ENCODE measurements around the gene NHLRC3. TPM values are rescaled to one million over a fixed set of nuclear protein-coding genes. Genes with fewer than 3 reads are reported as not detected.

The NHLRC3 gene
- total RNA-seq, 2 donors from 2014 or later, result 10.1 to 17.8 TPM

DNA sequence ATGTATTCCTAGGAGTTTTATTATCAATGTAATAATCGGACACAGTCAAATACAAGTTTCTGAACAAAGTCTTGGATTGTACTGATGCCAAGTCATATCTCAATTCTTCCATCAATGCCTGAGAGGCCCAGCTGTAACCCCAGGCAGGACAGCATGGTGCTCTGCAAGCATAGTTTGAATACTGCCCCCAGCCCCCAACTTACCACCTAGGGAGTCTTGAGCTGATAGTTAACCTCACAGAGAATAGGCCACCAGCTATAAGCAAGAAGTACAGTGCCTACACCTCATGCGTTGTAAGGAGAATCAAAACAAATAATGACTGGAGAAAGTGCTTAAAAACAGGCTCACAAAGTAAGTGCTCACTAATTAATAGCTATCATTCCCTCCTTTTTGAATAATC, 3.1 kb upstream of the NHLRC3 start:
- intact Hi-C loops (cut with DNase I), result no loop called here
- Histone ChIP-seq H3K4me1 (replicated peaks) (no peaks in the 10 kb centered on the region), H3K36me3 (no peaks in the 10 kb centered on the region), H3K27ac (no peak overlapping the region), H3K4me3 (peak overlapping the region in 1 of 2 donors; percentile 68), H3K9me3 (no peaks in the 10 kb centered on the region), H3K27me3 (replicated peaks; ENCODE audit: insufficient read depth) (no peaks in the 10 kb centered on the region)
- no peak for DNase-seq (ENCODE audit: low spot score)
- WGBS, result 40% methylated on average over 2 of the region's 2 CpGs
- TF ChIP-seq, protein P1, sequence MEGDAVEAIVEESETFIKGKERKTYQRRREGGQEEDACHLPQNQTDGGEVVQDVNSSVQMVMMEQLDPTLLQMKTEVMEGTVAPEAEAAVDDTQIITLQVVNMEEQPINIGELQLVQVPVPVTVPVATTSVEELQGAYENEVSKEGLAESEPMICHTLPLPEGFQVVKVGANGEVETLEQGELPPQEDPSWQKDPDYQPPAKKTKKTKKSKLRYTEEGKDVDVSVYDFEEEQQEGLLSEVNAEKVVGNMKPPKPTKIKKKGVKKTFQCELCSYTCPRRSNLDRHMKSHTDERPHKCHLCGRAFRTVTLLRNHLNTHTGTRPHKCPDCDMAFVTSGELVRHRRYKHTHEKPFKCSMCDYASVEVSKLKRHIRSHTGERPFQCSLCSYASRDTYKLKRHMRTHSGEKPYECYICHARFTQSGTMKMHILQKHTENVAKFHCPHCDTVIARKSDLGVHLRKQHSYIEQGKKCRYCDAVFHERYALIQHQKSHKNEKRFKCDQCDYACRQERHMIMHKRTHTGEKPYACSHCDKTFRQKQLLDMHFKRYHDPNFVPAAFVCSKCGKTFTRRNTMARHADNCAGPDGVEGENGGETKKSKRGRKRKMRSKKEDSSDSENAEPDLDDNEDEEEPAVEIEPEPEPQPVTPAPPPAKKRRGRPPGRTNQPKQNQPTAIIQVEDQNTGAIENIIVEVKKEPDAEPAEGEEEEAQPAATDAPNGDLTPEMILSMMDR (IDR thresholded peaks at IDR 0.05), result no peak
- TF ChIP-seq POLR2AphosphoS5 (IDR thresholded peaks at IDR 0.05) (no peak), POLR2A (IDR thresholded peaks at IDR 0.05) (no peak)

DNA sequence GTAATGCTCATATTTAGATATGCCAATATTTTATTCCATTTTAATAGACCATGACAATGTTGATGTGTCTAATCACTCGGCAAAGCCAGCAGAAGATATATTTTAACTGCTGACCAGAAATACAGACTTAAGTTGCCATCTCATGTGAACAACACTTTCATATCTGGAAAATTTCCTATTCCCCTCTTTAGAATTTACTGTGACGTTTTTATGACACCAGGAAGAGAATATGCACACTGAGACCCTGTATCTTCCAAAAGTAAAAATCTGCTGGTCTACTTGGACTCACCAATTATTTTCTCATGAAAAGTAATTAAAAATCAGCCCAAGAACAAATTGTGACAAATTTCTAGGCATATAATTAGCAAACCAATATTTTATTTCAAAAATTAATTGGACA, 2.5 kb upstream of the NHLRC3 start:
- intact Hi-C loops (cut with DNase I), result no loop called here
- Histone ChIP-seq H3K9me3 (no peaks in the 10 kb centered on the region), H3K4me3 (peak overlapping the region; percentile 68 to 80), H3K27me3 (replicated peaks; ENCODE audit: insufficient read depth) (no peaks in the 10 kb centered on the region), H3K36me3 (no peaks in the 10 kb centered on the region), H3K27ac (no peak overlapping the region), H3K4me1 (replicated peaks) (no peaks in the 10 kb centered on the region)
- TF ChIP-seq, protein P1 (IDR thresholded peaks at IDR 0.05), result no peak
- TF ChIP-seq POLR2A (IDR thresholded peaks at IDR 0.05) (no peak), POLR2AphosphoS5 (IDR thresholded peaks at IDR 0.05) (no peak)
- DNase-seq (ENCODE audit: low spot score), result no peak
- WGBS, result 11% methylated on average over 2 of the region's 2 CpGs

DNA sequence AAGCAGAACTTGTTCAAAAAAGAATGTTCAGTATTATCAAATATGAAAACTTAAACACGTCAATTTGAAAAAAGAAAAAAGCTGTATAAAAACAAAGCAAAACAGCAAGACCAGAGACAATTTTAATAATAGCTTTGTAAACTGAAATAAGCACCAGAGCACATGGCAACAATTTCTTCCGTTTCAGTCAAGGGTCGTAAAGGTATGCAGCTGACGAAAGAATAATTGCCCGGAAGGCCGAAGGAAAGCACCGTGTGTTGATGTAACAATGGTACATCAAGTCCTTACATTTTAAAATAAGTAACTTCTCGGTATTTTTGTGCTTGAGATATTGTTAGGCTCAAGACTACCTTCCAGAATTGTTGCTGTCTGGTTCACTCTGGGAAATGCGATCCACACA, 2.0 kb upstream of the NHLRC3 start:
- no peaks in the 10 kb centered on the region for H3K4me1 ChIP-seq (replicated peaks)
- H3K27me3 ChIP-seq (replicated peaks; ENCODE audit: insufficient read depth), result no peaks in the 10 kb centered on the region
- no peak for DNase-seq (ENCODE audit: low spot score)
- under 1% methylated on average over 9 of the region's 9 CpGs for WGBS
- intact Hi-C loops (cut with DNase I), result no loop called here
- no peaks in the 10 kb centered on the region for H3K36me3 ChIP-seq
- H3K4me3 ChIP-seq, result peak overlapping the region; percentile 68 to 80
- TF ChIP-seq POLR2AphosphoS5 (IDR thresholded peaks at IDR 0.05), result no peak
- TF ChIP-seq, protein P1 (IDR thresholded peaks at IDR 0.05), result no peak
- TF ChIP-seq POLR2A (IDR thresholded peaks at IDR 0.05), result no peak
- no peak overlapping the region for H3K27ac ChIP-seq
- no peaks in the 10 kb centered on the region for H3K9me3 ChIP-seq

DNA sequence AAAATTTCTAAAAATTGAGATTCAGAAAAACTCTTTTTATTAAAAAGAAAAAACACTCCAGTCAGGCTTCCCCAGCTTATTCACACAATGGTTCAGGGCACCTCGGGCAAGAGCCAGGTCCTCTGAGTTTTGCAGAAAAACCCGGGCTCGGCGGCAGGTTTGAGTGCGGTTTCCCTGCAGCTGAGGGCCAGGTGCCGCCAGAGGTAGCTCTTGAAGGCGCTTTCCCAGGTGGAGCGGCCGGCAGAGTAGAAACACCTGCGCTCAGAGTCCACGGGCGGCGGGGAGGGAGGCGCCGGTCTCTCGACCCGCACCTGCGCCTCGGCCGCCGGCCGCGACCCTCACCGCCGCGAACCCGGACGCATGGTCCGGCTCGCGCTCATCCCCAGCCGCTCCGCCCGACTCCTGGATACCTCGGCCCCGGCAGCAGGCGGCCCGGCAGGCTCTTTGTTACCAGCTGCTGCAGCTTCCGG, 811 bp upstream of the NHLRC3 start:
- Histone ChIP-seq H3K4me3 (peak overlapping the region; percentile 68 to 80), H3K9me3 (no peaks in the 10 kb centered on the region), H3K4me1 (replicated peaks) (no peaks in the 10 kb centered on the region), H3K36me3 (no peaks in the 10 kb centered on the region), H3K27ac (peak overlapping the region; percentile 75 to 77), H3K27me3 (replicated peaks; ENCODE audit: insufficient read depth) (no peaks in the 10 kb centered on the region)
- no peak for DNase-seq (ENCODE audit: low spot score)
- TF ChIP-seq POLR2AphosphoS5 (IDR thresholded peaks at IDR 0.05) (no peak), POLR2A (IDR thresholded peaks at IDR 0.05) (no peak)
- TF ChIP-seq, protein P1 (IDR thresholded peaks at IDR 0.05), result peak in 1 of 4 experiments; percentile 3
- intact Hi-C loops (cut with DNase I), result no loop called here
- under 1% methylated on average over 22 of the region's 39 CpGs for WGBS

DNA sequence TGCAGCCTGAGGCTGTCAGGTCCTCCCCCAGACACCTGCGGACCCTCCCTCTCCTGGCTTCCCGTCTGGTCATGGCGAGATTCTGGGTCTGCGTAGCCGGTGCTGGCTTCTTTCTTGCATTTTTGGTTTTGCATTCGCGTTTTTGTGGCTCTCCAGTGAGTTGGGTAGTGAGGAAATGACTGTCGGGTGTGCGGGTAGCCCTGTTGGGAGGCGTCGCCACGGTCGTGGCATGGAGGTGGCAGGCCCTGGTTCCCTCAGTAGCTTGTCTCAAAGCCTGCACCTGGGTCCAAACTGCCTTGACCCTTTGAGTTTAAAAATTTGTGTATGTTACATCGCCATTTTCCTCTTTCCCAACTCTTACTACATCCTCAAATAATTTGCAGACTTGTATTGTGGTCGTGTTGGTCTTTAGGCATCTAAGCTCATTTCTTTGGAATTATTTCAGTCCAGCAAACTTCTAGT, 344 bp downstream of the NHLRC3 start:
- no peaks in the 10 kb centered on the region for H3K4me1 ChIP-seq (replicated peaks)
- no peaks in the 10 kb centered on the region for H3K36me3 ChIP-seq
- H3K27ac ChIP-seq, result peak overlapping the region; percentile 75 to 77
- intact Hi-C loops (cut with DNase I), result no loop called here
- H3K27me3 ChIP-seq (replicated peaks; ENCODE audit: insufficient read depth), result no peaks in the 10 kb centered on the region
- TF ChIP-seq, protein P1 (IDR thresholded peaks at IDR 0.05), result no peak
- no peak for TF ChIP-seq POLR2A (IDR thresholded peaks at IDR 0.05)
- no peak for TF ChIP-seq POLR2AphosphoS5 (IDR thresholded peaks at IDR 0.05)
- DNase-seq (ENCODE audit: low spot score), result no peak
- peak overlapping the region; percentile 68 to 80 for H3K4me3 ChIP-seq
- under 1% methylated on average over 15 of the region's 15 CpGs for WGBS
- no peaks in the 10 kb centered on the region for H3K9me3 ChIP-seq
